ENCODE data around the gene ARHGAP11B.
"Not testable (repeated sequence)": the region's sequence is repeated elsewhere in the genome, so short reads cannot be mapped to it uniquely, and the experiment has no call there.

Gene ARHGAP11B

GRCh38 chr15:30625436-30626193 lies at the start of gene ARHGAP11B:
Gene ARHGAP11B, plus strand, starts transcription at chr15:30626128.
- peak; percentile 82 for DNase-seq (ENCODE audit: low spot score)

- not testable (repeated sequence) for DNase-seq (ENCODE audit: low spot score)
Measured at GRCh38 chr15:30579394-30579970, 46.4 kb upstream of the ARHGAP11B start.

GRCh38 chr15:30580716-30581115 lies 45.2 kb upstream of the ARHGAP11B start:
- not testable (repeated sequence) for DNase-seq (ENCODE audit: low spot score)

- not testable (repeated sequence) for DNase-seq (ENCODE audit: low spot score)
Measured at GRCh38 chr15:30598953-30599352, 27.0 kb upstream of the ARHGAP11B start.

DNA sequence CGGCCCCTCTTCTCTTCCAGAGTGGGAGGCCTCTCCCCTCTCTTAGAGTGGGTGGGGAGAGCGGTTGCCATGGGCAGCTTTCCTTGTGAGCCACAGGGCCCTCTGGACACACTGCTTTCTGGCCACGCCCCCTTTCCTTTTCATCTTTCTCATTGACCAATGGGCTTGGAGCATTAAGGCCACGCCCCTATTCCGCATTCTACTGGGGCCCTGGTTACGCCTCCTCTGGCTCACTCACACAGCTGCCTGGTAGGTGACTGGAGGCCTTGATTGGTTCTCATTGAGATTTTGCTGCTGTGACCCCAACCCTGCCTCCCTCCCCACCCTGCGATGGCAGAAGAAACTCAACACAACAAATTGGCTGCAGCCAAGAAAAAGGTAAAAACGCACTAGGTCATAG lies 22.1 kb upstream of the ARHGAP11B start, which contains the start of gene GOLGA8H:
Gene GOLGA8H (plus strand): TSS at position 233 of the 400 bp plus-strand sequence. CDS start 98 bp downstream, at position 331.
- not testable (repeated sequence) for DNase-seq (ENCODE audit: low spot score)

- not testable (repeated sequence) for DNase-seq (ENCODE audit: low spot score)
Measured at GRCh38 chr15:30612271-30612670, 13.7 kb upstream of the ARHGAP11B start.

- DNase-seq (ENCODE audit: low spot score): not testable (repeated sequence)
Measured at GRCh38 chr15:30621342-30621741, 4.6 kb upstream of the ARHGAP11B start.

DNA sequence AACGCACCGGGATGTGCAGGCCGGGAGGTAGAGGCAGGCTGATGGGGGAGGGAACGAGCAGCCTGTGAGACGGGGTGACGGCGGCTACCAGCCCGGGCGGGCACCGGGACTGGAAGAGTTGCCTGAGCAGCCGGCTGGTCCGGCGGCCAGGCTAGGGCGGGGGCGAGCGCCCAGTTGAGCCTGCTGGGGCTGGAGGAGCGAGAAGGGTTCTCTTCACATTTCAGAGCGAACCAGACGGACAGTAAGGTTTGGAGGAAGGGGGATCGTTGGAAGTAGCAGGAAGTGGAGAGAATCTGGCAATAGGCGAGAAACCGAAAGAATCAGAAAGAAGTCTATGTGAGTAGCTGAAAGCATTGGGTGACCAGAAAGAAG lies 252 bp downstream of the ARHGAP11B start:
- not testable (repeated sequence) for DNase-seq (ENCODE audit: low spot score)

- not testable (repeated sequence) for DNase-seq (ENCODE audit: low spot score)
Measured at GRCh38 chr15:30626632-30627031, 704 bp downstream of the ARHGAP11B start.

- DNase-seq (ENCODE audit: low spot score): no peak
Measured at GRCh38 chr15:30650012-30650929, 24.3 kb downstream of the ARHGAP11B start.

DNA sequence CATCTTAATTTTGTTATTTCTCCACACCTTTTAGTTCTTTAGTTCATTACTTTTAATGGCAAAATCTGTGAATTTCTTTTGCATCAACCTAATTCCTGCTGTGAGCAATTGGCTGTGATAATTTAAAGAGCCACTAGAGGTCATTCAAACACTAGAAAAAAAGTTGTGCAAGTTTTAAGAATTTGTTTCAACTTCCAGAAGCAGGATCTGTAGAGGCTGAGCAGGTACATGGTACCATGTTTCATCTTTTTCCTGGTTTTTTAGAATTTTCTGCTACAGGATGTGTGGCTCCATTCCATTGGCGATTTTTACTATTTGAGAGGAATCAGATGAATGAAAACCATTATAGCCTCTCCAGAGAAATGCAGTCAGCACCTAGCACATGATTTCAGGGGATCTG lies 35.2 kb downstream of the ARHGAP11B start:
- DNase-seq (ENCODE audit: low spot score): not testable (repeated sequence)

DNA sequence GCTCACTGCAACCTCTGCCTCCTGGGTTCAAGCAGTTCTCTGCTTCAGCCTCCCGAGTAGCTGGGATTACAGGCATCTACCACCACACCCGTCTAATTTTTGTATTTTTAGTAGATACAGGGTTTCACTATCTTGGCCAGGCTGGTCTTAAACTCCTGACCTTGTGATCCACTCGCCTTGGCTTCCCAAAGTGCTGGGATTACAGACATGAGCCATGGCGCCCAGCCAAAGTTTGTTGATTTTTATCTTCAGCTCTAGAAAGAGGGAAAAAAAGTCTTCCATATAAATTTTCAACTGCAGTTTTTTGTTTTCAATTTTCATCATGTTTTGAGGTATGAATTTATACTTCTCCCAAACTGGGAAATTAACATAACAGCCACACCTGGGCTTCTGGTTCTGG lies 43.7 kb downstream of the ARHGAP11B start:
- not testable (repeated sequence) for DNase-seq (ENCODE audit: low spot score)

GRCh38 chr15:30670056-30670455 lies 44.1 kb downstream of the ARHGAP11B start:
- peak; percentile 5 for DNase-seq (ENCODE audit: low spot score)

GRCh38 chr15:30671309-30671708 lies 45.4 kb downstream of the ARHGAP11B start:
- no peak for DNase-seq (ENCODE audit: low spot score)

DNA sequence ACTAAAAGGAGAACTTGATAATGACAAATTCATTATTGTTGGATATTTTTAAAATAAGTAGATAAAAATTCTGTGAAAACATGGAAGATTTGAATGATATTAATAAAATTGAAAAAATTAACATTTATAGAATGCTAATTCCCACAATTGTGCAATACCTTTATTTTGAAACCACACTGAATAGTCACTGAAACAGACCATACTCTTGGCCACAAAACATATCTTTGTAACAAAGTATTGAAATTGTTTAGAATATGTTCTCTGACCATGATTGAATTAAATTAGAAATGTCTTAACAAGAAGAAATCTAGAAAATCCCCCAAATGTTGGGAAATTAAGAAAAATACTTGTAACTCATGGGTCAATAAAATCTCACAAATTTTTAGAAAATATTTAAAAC lies 49.2 kb downstream of the ARHGAP11B start:
- no peak for DNase-seq (ENCODE audit: low spot score)

GRCh38 chr15:30675891-30676290 lies 50.0 kb downstream of the ARHGAP11B start:
- not testable (repeated sequence) for DNase-seq (ENCODE audit: low spot score)

DNA sequence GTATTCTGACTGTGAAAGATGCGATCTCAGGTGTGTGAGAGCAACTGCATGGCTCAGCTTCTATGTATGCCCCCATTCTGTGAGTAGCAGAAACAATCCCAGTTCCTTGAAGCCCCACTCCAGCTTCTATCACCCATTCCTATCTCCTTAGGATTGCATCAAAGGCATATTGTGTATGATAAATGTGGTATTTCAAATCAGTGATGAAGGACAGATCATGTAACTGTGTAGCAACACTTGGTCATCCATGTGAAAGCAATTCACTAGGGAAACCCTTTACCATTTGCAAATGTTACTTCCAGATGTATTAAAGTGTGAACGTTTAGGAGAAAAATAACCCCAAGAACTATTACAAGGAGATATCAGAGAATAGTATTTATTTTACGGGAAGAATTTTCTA lies 55.1 kb downstream of the ARHGAP11B start:
- DNase-seq (ENCODE audit: low spot score): not testable (repeated sequence)

DNA sequence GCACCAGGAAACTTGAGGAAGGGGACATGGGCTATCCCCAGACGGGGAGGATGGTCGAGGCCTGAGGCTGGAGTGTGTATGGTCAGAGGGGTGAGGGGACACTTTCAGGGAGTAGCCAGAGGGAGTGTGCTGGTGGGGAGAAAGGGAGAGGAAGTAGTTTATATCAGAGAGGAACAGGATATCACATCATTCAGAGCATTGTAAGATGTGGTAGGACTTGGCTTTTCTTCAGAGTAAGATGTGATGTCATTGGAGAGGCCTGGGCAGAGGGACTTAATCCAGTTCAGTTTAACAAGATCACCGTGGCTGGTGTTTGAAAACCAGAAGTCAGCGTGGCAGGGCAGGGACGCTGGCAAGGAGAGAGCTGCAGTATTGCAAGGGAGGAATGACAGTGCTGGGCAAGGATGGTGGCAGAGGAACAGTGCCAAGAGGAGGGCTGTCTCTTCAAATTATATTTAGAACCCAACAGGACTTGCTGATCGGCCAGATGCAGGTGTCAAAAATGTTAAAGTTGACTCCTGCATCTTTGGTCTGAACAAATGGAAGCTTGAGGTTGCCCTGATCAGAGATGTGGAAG lies 59.9 kb downstream of the ARHGAP11B start:
- not testable (repeated sequence) for DNase-seq (ENCODE audit: low spot score)

- not testable (repeated sequence) for DNase-seq (ENCODE audit: low spot score)
Measured at GRCh38 chr15:30686651-30687050, 60.7 kb downstream of the ARHGAP11B start.
